HepG2 (cell line): ENCODE results near the gene CCK. TPM values are rescaled to one million over a fixed set of nuclear protein-coding genes. Genes with fewer than 3 reads are reported as not detected.
A peak's percentile ranks its signal among the peaks of the same experiment; 100 is the strongest.

Experiments used
- ATAC-seq: fragments of 200-7000 bp; cut with Tn5 transposase; 3 replicates; pipeline ENCODE4 v1.9.1; 2020; ENCODE audit warnings: mild to moderate bottlenecking, moderate library complexity
- BruUV-seq: library from RNA; stranded (reverse); fragments of 400-500 nt; replicated peaks from 2 replicates; lab custom pipeline; 2021; lab: Mats Ljungman, UMichigan
- CTCF ChIA-PET: fragments of 300-600 bp; formaldehyde crosslinking; extraction: SDS; loops from one replicate; lab custom pipeline; 2021; ENCODE audit warnings: low total read pairs, inconsistent platforms, low intra/inter-chr PET ratio; lab: Yijun Ruan, JAX
- POLR2A ChIA-PET: fragments of 350-600 bp; sonication (Branson Sonifier 250); formaldehyde crosslinking; loops from one replicate; lab custom pipeline; 2020; ENCODE audit warnings: antibody characterized with exemption, inconsistent platforms; lab: Yijun Ruan, JAX
- DNase-seq: peaks from one replicate; pipeline ENCODE4 v3.0.0-alpha.2; 2015; ENCODE audit warnings: low spot score
- FAIRE-seq: peaks from 3 replicates; lab custom pipeline; 2011; peaks lifted over from hg19 to GRCh38; lab: Jason Lieb, UNC
- H2AFZ ChIP-seq: one replicate; pipeline ENCODE4 v1.6.1; 2011; ENCODE audit warnings: low read length, inconsistent platforms
- H3K27ac ChIP-seq: fragments of 300-600 bp; 3 replicates; pipeline ENCODE4 v1.8.0; 2011; ENCODE audit warnings: mixed run types, mild to moderate bottlenecking, mixed read lengths, low read length, inconsistent platforms; ENCODE audit not compliant: insufficient read depth; ENCODE audit errors: extremely low read length
- H3K27me3 ChIP-seq, 2 experiments: fragments of 200-600 bp in 1 of 2; 2 replicates in 1 of 2; 3 replicates in 1 of 2; pipeline versions ENCODE4 v1.6.0 to v1.8.0; 2011; ENCODE audit warnings: low read length in 2 of 2, mild to moderate bottlenecking in 2 of 2, moderate library complexity in 2 of 2, inconsistent platforms in 1 of 2; ENCODE audit not compliant: insufficient read depth in 2 of 2, control insufficient read depth in 1 of 2
- H3K36me3 ChIP-seq, 2 experiments: fragments of 200-600 bp in 1 of 2; replicated peaks in 1 of 2; 2 replicates in 1 of 2; 3 replicates in 1 of 2; pipeline versions ENCODE4 v1.5.1 to v1.8.0; 2011; ENCODE audit warnings: low read length in 2 of 2, inconsistent platforms in 1 of 2; ENCODE audit not compliant: insufficient read depth in 2 of 2, control insufficient read depth in 1 of 2
- H3K4me1 ChIP-seq: 2 replicates; pipeline ENCODE4 v1.5.1; 2012; ENCODE audit warnings: low read length, inconsistent platforms; ENCODE audit not compliant: insufficient read depth
- H3K4me2 ChIP-seq: 2 replicates; pipeline ENCODE4 v1.6.0; 2011; ENCODE audit warnings: low read depth, low read length, inconsistent platforms
- H3K4me3 ChIP-seq, 3 experiments: fragments of 200-600 bp in 1 of 3; sonication (generic), shearing (Covaris generic) in 1 of 3; replicated peaks in 1 of 3; 2 replicates each; pipeline ENCODE4 v1.5.1; 2011 to 2016; ENCODE audit warnings: low read length in 3 of 3, inconsistent platforms in 2 of 3, low read depth in 2 of 3, mild to moderate bottlenecking in 2 of 3, control low read depth in 1 of 3, mixed read lengths in 1 of 3; ENCODE audit not compliant: insufficient read depth in 1 of 3
- H3K79me2 ChIP-seq: one replicate; pipeline ENCODE4 v1.6.1; 2011; ENCODE audit warnings: low read length, inconsistent platforms; ENCODE audit not compliant: insufficient read depth
- H3K9ac ChIP-seq: 2 replicates; pipeline ENCODE4 v1.6.0; 2011; ENCODE audit warnings: mild to moderate bottlenecking, low read depth, low read length, inconsistent platforms; ENCODE audit not compliant: insufficient read depth
- H3K9me3 ChIP-seq: 2 replicates; pipeline ENCODE4 v1.5.1; 2012; ENCODE audit warnings: mild to moderate bottlenecking, low read length
- H4K20me1 ChIP-seq: 2 replicates; pipeline ENCODE4 v1.6.0; 2011; ENCODE audit warnings: inconsistent platforms, mild to moderate bottlenecking, low read length, moderate library complexity; ENCODE audit not compliant: insufficient read depth
- ATF7 ChIP-seq, 2 experiments: fragments of 450-650 bp in 1 of 2; sonication (generic) in 1 of 2; formaldehyde crosslinking in 1 of 2; IDR thresholded peaks; 2 replicates each; pipeline versions ENCODE4 v1.4.0 to v1.6.1; 2016 to 2020; ENCODE audit warnings: antibody characterized with exemption in 1 of 2, mild to moderate bottlenecking in 1 of 2, missing genetic modification reagents in 1 of 2
- CAMTA2 ChIP-seq: sonication (generic); formaldehyde crosslinking; IDR thresholded peaks from 2 replicates; pipeline ENCODE4 v1.4.0; 2020; ENCODE audit warnings: mild to moderate bottlenecking, missing genetic modification reagents, borderline replicate concordance
- EHMT2 ChIP-seq: fragments of 200-600 bp; sonication (generic); IDR thresholded peaks from 2 replicates; pipeline ENCODE4 v1.7.0; 2017; ENCODE audit warnings: antibody characterized with exemption, low read depth, low read length, borderline replicate concordance
- MED1 ChIP-seq: sonication (generic); formaldehyde crosslinking; IDR thresholded peaks from 2 replicates; pipeline ENCODE4 v1.4.0; 2020; ENCODE audit warnings: missing genetic modification reagents
- MNT ChIP-seq: fragments of 450-650 bp; IDR thresholded peaks from 2 replicates; pipeline ENCODE4 v1.6.1; 2016
- RBM22 ChIP-seq: fragments of 200-400 bp; formaldehyde crosslinking; optimal IDR thresholded peaks from 2 replicates; pipeline ENCODE3; 2017; ENCODE audit warnings: mild to moderate bottlenecking, low read length, moderate library complexity
- ZFP36L1 ChIP-seq: sonication (generic); formaldehyde crosslinking; IDR thresholded peaks from 2 replicates; pipeline ENCODE4 v1.8.0; 2022; ENCODE audit warnings: mild to moderate bottlenecking, missing genetic modification reagents, moderate library complexity
- WGBS: methylation state at CpG from one replicate; pipeline ENCODE4 v1.1.6; 2017; ENCODE audit warnings: low lambda C conversion rate; 5-methylcytosine and 5-hydroxymethylcytosine counted together
- in situ Hi-C: cut with HindIII; loops from 2 replicates; pipeline ENCODE4 v1.10.0; 2017; ENCODE audit warnings: low pct_unique_long_range_greater_than_20kb; ENCODE audit not compliant: extremely low pct_ligation_motif_present
- intact Hi-C: fragments of 100-400 bp; cut with micrococcal nuclease; formaldehyde crosslinking; loops from one replicate; pipeline ENCODE4 v1.10.0; 2022; ENCODE audit not compliant: unreplicated experiment
- polyA plus RNA-seq, 8 experiments: library from polyadenylated mRNA; depleted of rRNA in 3 of 8; stranded (reverse) in 7 of 8; unstranded in 1 of 8; fragments of >200 nt; fragmentation: Illumina TruSeq in 4 of 8; extraction: Trizol in 4 of 8; gene quantifications; 2 replicates each; pipeline versions ENCODE4 v1.2.1 to v1.2.3, GENCODE V29; 2011 to 2016; ENCODE audit warnings: low read depth in 4 of 8, missing spikeins in 1 of 8, mixed read lengths in 1 of 8; ENCODE audit not compliant: insufficient read depth in 1 of 8
- total RNA-seq, 5 experiments: library from RNA; depleted of rRNA; stranded (reverse); fragments of >200 nt; fragmentation: Illumina TruSeq; extraction: Trizol; gene quantifications; 2 replicates each; pipeline ENCODE4 v1.2.3, GENCODE V29; 2016; ENCODE audit warnings: low read depth in 1 of 5

The CCK gene
- total and polyA plus RNA-seq, 2 of the 13 experiments (the other 11 are each of a cell fraction or from before 2014, with no cell fraction given), result not detected

DNA sequence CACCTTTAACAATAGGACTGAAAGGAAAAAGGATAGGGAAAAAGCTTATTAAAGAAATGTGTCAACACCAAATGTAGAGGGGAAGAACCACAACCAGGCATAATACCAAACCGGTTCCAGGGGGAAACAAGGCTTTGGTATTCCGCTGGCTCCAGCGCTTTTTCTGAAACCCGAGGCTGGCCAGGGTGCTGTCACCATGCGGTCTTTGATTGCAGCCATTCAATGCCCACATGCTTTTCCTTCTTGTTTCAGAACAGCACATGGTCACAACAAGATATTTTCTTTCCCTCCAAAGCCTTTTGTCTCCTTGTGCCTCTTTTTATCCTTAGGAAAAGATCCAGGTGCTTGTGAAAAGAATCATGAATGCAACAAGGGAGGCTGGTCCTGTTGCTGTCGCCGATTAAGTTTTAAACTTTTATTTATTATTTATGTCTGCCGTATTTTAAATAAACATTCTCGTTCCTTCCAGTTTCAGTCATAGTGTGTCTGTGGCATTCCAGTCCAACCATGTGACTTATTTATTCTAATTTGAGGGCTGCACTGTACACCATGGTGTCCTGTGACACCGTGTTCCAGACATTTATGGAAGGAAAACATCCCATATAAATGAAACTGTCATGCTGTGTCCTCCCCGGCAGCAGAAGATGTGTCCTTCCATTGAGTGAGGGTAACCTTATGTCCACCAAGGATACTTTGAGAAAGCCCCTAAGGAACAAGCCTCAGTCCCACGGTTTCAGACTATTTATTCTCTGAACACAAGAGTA lies 41.1 kb downstream of the CCK start:
- Histone ChIP-seq H3K27me3 (no peaks in the 10 kb centered on the region), H4K20me1 (no peaks in the 10 kb centered on the region), H3K9me3 (no peaks in the 10 kb centered on the region), H3K4me3 (no peak overlapping the region), H3K4me2 (no peak overlapping the region), H3K4me1 (no peaks in the 10 kb centered on the region), H3K9ac (no peak overlapping the region), H2AFZ (no peak overlapping the region), H3K36me3 (peaks cover 16 to 34% of the 10 kb centered on the region in 2 experiments; a peak in 4 of 5 replicates), H3K27ac (no peak overlapping the region), H3K79me2 (no peaks in the 10 kb centered on the region)
- in situ Hi-C loops, result loop anchor here (10.0 to 25.0 kb wide), 2 partner anchors 310 to 612 kb away; no protein-coding TSS in a partner anchor
- no peak for FAIRE-seq
- TF ChIP-seq MNT, result peak; percentile 73
- no peak for TF ChIP-seq ATF7 (IDR thresholded peaks at IDR 0.05)
- TF ChIP-seq ATF7 (CRISPR knock-in tag; IDR thresholded peaks at IDR 0.05), result no peak
- ChIA-PET CTCF (no interaction called here), POLR2A (no interaction called here)
- 90% methylated on average over 12 of the region's 12 CpGs for WGBS
- intact Hi-C loops, result no loop called here
- TSS peak; percentile 29 for BruUV-seq
- ATAC-seq, result no peak
- DNase-seq, result no peak

DNA sequence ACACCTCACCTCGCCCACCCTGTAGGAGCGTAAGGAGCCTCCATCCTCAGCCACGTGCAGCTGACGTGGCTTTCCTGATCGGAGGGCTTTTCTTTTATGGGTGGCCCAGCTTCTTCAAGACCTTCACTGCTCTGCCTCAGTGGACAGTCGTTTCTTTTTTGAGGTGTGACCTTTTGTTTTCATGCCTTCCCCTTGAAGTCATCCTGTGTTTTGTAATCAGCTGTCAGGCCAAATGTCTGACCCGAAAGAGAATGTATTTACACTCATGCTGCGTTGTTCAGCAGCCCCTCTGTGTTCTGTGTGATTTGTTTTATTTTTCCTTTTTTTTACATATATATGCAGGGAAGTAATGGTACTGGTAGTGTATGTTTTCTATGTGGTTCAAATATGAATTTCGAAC lies 41.8 kb downstream of the CCK start:
- H2AFZ ChIP-seq, result no peak overlapping the region
- ChIA-PET POLR2A (interaction anchor here (0.6 kb wide), 1 partner anchor 33 kb away, joined by 4 read pairs; no protein-coding TSS in a partner anchor), CTCF (no interaction called here)
- no peak for ATAC-seq
- no peaks in the 10 kb centered on the region for H3K4me1 ChIP-seq
- H3K36me3 ChIP-seq, result peaks cover 16 to 37% of the 10 kb centered on the region in 2 experiments; a peak in 4 of 5 replicates
- H3K4me2 ChIP-seq, result no peak overlapping the region
- TF ChIP-seq ZFP36L1 (CRISPR knock-in tag), result no peak
- TF ChIP-seq EHMT2, result no peak
- TF ChIP-seq RBM22, result peak; percentile 48
- no peak for TF ChIP-seq MED1 (CRISPR knock-in tag)
- no peak for TF ChIP-seq CAMTA2 (CRISPR knock-in tag)
- no peak overlapping the region for H3K4me3 ChIP-seq
- in situ Hi-C loops (loop anchor here (10.0 kb wide), 1 partner anchor 311 kb away; no protein-coding TSS in a partner anchor), intact Hi-C loops (no loop called here)
- no peaks in the 10 kb centered on the region for H3K9me3 ChIP-seq
- no peaks in the 10 kb centered on the region for H3K27me3 ChIP-seq
- no peaks in the 10 kb centered on the region for H3K79me2 ChIP-seq
- no peak overlapping the region for H3K27ac ChIP-seq
- BruUV-seq, result no TSS peak
- H3K9ac ChIP-seq, result no peak overlapping the region
- DNase-seq, result no peak
- WGBS, result 92% methylated on average over 9 of the region's 9 CpGs
- no peak for FAIRE-seq
- H4K20me1 ChIP-seq, result no peaks in the 10 kb centered on the region
